NCI-H345 (cell line): ENCODE measurements around the gene ADCK2.
"Not testable (repeated sequence)": the region's sequence is repeated elsewhere in the genome, so short reads cannot be mapped to it uniquely, and the experiment has no call there.

ENCODE experiments used
- DNase-seq: peaks from one replicate; lab custom pipeline; 2025; lab: John Stamatoyannopoulos, UW

ADCK2 gene

DNA sequence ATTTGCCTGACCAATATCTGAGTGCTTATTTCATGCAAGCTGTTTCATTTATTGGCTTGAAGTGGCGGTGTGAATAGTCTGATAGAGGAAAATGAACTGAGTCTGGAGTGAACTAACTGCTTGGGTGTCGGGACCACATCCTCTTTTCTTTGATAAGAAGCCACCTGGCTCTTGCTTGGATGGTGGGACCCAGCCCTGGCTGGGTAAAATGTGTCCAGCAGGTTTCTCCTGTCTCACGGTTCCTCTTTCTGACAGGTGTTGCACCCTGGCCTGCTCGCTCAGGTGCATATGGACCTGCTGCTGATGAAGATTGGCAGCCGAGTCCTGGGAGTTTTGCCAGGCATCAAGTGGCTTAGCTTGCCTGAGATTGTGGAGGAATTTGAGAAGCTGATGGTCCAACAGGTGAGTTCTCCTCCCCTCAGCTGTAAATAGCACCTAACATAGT lies 1.6 kb downstream of the ADCK2 start:
- peak; percentile 42 for DNase-seq

DNA sequence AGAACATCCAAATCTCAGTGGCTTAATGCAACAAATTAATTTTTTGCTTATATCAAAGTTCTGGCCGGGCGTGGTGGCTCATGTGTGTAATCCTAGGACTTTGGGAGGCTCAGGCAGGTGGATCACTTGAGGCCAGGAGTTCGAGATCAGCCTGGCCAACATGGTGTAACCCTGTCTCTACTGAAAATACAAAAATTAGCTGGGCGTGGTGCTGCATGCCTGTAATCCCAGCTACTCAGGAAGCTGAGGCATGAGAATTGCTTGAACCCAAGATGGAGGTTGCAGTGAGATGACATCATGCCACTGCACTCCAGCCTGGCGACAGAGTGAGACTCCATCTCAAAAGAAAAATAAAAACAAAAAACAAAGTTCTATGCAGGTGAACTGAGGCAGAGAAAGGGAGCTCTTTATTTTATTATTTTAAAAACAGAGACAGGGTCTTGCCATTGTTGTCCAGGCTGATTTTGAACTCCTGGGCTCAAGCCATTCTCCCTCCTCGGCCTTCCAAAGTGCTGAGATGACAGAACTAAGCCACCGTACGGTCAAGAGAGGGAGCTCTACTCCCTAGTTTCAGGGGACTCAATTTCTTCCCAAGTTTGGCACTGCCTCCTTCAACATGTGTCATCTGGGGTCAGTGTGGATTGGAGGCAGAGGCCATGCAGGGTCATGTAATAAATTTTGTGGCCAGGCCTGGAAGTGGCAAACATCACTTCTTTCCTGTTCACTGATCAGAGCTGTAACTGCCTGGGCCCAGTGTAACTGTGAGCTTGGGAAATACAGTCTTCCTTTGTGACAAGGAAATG lies 2.4 kb downstream of the ADCK2 start:
- DNase-seq, result no peak

DNA sequence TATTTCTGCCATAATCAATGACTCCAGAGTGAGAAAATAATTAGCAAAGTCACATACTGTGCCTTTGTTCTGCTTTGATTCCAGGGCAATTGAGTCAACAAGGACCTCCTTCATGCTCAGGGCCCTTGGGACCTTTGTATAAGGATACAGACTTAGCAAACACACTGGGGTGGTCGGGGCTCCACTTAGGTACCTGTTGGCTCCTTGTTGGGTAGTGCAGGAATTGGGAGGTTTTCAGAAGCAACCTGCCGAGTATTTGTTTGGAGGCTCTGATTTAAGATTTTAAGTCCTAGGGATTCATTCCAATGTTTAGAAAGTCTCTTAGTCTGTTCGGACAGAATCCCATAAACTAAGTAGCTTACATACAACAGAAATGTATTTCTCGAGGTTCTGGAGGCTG lies 3.0 kb downstream of the ADCK2 start:
- no peak for DNase-seq

DNA sequence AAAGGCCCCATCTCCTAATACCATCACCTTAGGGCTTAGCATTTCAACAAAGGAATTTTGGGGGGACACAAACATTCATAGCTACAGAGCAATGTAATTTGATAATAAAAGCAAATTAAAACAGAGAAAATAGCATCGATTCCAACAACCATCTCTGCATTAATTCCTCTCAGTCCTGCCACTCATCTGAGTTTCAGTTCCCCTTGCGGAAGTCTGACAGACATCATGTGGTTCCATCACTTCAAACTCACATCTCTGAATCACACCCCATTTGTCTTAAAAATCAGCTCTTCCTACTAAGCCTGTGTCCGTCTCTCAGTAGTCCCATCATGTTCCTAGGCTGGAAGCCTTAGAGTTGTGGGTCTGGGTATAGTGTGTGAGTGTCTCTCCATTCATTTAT lies 3.6 kb downstream of the ADCK2 start:
- no peak for DNase-seq

DNA sequence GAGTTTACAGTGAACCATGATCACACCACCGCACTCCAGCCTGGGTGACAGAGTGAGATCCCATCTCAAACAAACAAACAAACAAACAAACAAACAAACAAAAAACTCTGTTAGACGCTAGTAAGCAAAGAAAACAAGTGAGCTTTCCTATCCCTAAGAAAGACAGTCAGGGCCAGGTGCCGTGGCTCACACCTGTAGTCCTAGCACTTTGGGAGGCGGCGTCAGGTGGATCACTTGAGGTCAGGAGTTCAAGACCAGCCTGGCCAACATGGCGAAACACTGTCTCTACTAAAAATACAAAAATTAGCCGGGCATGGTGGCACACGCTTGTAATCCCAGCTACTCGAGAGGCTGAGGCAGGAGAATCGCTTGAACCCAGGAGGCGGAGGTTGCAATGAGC lies 4.2 kb downstream of the ADCK2 start:
- not testable (repeated sequence) for DNase-seq

DNA sequence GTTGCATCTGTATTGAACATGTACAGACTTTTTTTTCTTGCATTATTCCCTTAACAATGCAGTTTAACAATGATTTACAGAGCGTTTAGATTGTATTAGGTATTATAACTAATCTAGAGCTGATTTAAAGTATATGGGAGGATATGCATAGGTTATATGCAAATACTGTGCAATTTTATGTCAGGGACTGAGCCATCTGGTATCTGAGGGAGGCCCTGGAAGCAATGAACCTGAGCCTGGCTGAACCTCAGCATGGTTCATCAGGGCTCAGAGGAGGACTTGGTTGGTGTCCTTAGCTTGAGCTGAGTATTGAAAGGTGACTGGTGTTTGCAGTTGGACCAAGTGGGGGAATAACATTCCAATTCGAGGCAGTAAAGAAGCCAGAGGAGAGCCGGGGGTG lies 4.8 kb downstream of the ADCK2 start:
- no peak for DNase-seq

DNA sequence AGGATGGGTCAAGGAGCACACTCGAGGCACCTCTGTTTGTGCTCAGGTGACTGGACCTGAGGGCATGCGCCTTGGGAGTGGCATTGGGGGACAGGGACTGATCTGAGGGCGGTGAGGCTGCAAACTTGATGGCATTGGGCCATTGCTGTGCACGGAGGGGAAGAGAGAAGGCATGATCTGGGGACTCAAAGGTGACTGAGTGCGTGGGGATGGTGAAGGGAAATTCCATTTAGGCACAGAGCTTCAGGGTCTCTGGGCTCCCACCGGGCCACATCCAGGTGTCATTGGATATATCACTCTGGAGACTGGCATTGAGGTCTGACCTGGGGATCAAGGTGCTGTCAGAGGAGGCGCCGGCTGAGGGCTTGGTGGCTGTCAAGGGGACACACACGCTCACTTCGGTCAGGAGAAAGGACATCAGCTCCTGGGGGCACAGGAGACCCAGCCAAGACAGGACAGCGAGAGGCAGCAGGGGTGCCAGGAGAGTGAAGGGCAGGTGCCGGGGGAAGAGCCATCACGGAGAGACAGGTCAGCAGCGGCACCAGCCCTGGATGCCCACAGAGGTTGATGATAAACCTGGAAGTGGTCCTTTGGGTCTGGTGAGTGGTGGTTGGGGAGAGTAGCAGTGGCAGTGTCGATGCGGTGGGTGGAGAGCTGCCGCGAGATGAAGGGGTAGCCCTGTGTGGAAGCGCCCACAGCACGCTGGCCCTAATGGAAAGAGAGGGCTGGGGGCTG lies 5.5 kb downstream of the ADCK2 start:
- no peak for DNase-seq

DNA sequence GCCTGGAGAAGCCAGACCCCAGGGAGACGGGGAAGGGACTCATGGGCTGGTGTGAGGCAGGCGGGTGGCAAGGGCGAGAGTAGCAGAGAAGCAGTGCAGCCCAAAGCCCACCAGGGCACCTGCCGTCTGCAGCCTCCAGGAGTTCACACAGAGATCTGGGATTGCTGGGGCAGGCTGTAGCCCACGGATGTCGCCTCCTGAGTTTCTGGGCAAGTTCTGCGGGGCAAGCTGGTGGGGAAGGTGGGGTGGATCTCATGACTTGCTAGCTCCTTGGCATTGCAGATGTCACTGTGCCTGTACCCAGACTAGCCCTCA lies 6.0 kb downstream of the ADCK2 start:
- no peak for DNase-seq

DNA sequence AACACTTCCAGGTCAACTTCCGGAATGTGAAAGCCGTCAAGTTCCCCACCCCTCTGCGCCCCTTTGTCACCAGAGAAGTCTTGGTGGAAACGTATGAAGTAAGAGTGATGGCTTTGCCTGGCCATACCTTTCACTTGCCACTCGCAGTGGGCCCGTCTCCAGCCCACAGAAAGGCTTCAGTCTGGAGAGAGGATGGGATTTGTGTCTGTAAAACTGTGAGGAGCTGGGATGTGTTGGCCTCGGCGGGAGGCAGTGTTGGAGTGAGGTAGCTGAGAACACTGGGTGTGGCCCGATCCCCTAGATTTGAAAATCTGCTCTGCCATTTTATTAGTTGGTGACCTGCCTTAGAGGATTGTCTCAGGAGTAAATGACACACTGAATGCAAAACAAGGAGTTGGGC lies 6.4 kb downstream of the ADCK2 start:
- no peak for DNase-seq

DNA sequence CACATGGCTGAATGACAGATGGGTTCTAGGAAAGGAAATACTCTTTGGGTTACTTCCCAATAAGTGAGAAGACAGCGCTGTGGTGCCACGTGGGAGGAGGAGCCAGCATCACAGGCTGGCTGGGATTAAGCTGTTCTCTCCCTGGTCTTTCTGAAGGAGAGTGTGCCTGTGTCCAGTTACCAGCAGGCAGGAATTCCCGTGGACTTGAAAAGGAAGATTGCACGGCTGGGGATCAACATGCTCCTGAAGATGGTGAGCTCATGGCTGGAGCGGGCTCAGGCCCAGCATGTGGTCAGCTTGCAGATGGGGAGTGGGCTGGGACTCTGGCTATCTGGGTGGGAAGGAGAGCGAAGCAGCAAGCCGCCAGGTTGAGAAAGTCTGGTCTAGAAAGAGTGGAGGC lies 8.1 kb downstream of the ADCK2 start:
- DNase-seq, result no peak

DNA sequence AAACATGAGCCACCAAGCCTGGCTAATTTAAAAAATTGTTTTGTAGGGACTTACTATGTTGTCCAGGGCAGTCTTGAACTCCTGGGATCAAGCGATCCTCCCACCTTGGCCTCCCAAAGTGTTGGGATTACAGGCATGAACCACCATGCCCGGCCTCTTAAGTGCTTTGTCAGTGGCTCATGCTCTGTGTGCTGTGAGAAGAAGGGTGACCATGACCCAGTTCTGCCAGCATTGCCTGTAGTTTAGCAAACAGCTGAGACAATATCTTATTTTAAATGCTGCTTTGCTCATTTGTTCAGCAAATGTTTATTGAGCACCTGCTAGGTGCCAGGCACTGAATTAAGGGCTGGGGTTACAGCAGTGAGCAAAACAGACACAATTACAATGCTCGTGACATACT lies 9.0 kb downstream of the ADCK2 start:
- DNase-seq, result no peak

DNA sequence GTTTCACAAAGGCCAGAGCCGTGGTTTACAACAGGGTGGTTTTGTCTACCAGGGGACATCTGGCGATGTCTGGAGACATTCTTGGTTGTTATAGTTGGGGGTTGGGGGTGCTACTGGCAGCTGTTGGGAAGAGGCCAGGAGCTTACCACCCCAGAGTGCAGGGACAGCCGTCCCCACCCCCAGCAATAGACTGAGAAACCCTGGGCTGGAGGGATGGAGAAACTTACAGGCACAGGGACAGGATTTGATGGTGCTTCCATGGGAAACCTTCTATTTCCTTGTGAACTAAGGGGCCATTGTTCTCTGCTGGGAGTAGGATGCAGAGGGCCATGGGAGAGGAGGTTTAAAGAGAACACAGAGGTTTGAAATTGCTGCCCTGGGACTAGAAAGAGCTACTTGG lies 10.9 kb downstream of the ADCK2 start:
- no peak for DNase-seq

DNA sequence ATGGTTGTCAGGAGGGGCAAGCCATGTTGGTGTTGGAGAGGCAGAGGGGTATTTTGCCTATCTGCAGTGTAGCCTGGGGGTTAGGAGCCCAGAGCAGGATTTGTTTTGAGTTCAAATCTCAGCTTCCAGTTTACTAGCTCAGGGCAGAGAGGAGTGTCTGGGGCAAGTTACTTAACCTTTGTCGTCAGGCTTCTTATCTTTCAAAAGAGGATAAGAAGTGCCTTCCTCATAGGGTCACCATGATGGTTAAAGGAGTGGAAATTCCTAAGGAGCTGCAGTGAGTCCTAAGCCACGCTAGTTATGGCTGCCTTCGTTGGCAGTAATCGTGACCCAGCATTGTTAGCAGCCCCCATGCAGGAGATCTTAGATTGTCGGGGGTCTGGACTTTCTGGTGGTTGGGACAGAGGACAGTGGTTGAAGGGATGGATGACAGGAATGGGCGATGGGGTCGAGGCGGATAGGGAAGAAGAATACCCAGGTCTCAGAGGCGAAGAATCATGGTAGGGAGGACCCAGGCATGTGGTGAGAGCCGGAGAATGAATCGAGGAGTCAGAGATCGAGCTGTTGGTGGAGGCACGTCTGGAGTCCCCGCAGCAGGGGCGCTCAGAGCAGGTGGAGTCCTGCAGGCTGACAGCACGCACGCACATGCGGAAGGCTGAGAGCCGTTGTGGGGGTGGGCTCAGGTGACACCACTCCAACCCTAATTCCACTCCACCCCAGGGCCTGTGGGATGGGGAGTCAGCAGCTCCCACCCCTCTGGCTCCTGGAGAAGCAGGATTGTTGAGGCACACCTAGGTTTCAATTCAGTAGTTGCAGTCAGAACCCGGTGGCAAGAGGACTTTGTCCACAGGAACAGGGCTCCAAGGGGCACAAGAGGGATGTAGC lies 11.6 kb downstream of the ADCK2 start:
- DNase-seq, result no peak

DNA sequence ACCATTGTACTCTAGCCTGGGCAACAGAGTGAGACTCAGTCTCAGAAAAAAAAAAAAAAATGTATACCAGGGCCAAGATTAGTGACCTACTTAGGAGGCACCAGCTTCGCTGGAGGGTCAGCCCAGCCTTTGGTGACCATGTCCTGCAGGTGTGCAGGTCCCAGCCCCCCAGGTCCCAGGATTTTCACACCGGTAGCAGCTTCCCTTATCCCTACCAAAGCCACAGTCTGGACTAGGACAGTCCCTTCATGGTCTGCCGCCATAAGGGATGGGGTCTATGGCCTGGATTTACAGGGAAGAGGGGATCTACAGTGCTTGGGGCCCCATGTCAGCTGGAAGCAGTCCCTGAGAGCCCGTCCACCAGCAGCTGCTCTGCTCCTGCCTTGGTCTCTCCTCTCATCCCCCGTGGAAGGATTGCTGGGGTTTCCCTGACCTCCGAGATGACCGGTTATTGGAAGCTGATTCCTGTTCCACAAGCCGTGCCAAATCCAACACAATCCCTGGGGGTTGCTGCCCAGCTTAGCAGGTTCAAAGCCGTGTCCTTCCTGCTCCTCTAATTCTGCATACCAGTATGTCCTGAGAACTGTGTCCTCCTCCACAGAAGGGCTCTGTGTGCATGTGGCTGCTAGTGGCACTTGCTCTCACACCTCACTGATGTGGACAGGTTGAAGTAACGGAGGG lies 12.8 kb downstream of the ADCK2 start:
- no peak for DNase-seq

DNA sequence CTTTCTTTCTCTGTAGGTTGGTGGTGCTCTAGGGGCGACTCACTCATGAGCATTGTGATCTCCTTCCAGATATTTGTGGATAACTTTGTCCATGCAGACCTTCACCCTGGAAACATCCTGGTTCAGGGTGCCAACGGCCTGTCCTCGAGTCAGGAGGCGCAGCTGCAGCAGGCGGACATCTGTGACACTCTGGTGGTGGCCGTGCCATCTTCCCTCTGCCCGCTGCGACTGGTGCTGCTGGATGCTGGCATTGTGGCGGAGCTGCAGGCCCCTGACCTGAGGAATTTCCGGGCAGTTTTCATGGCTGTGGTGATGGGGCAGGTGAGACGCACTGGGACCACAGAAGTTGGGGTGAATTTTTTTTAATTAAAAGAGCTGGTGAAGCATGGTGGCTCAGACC lies 14.2 kb downstream of the ADCK2 start:
- DNase-seq, result no peak

DNA sequence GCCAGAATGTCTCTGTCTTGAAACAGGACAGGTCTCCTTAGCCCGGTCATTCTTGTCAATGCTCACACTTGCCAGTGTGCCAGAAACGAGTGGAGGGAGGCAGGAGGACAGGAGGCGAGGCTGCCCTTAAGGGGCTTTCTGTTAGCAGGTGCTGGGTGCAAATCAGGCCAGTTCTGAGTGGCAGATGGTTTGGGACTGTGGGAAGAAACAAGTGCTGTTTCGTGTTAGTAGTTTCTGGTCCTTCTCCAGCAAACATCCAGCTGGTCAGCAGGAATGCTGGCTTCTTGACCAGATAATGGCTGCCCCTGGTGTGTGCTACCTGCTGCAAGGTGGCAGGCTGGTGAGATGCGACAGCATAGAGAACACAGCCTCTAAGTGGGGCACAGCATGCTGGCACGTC lies 15.6 kb downstream of the ADCK2 start:
- DNase-seq, result no peak

DNA sequence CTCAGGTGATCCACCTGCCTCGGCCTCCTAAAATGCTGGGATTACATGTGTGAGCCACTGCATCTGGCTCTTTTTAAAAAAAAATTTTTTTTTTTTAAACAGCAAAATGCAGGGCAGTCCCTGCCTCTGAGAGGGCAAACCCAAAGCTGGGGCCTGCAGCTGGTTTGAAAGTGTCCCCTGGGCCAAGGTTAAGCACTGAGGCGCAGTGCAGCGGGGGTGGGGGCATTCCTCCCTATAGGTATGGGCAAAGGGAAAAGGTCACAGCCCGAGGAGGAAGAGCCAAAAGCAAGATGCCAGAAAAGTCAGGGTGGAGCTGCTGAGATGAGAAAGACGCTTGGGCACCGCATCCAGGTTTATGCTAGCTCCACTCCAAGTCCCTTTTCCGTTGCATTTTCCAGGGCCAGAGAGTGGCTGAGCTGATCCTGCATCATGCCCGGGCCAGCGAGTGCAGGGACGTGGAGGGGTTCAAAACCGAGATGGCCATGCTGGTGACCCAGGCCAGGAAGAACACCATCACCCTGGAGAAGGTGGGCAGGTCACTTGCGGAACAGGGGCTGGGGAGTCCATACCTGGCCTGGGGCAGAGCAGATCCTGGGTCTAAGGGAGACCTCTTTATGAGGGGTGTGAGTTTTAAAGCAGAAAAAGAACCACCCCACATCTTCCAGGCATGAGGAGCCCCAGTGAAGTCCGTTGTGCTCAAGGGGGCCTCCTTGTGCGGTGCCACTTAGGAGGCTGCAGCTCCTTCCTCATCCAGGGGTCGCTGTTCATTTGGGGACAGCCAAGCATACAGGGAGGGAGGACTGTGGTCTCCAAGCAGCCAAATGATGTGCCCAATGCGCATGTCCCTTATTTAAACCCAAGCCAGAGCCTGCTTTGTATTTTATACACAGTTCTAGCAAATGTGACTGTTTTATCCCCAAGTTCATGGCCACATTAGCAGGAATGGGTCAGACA lies 16.7 kb downstream of the ADCK2 start:
- no peak for DNase-seq

DNA sequence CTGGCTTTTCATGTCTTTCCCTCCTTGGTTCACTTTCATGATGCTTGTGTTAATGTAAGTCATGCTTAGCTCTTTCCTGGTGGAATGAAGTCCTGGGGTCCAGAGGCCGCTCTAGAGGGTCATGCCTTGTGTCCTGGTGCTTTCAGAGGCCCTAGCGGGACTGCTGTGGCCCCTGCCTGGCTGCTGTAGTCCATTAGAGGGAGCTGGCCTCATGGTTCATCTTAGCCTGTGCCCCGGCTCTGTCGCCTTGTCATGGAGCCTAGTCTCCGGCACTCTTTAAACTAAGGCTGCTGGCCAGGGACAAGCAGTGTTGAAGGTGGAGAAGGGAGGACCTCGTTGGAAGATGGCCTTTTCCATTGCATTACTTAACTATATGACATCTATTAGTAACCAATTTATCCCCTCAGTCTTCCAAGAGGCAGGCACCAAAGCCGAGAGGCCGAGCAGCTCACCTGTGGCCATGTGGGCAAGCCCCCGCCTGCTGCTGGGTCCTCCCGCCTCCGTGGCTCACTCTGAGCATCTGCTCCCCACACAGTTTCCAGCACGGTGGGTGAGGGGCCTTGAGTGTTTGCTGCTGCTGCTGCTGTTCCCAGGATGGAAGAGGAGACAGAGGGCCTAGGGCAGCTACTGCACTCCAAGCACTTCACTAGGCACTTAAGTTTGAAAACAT lies 18.8 kb downstream of the ADCK2 start:
- DNase-seq, result no peak

DNA sequence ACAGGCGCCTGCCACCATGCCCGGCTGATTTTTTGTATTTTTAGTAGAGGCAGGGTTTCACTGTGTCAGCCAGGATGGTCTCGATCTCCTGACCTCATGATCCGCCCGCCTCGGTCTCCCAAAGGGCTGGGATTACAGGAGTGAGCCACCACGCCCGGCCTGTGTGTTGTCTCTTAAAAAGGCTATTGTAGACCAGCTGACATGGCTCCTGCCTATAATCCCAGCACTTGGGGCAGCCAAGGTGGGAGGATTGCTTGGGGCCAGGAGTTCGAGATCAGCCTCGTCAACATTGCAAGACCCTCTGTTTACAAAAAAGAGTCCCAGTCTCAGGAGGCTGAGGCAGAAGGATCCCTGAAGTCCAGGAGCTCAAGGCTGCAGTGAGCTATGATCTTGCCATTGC lies 21.1 kb downstream of the ADCK2 start:
- not testable (repeated sequence) for DNase-seq

DNA sequence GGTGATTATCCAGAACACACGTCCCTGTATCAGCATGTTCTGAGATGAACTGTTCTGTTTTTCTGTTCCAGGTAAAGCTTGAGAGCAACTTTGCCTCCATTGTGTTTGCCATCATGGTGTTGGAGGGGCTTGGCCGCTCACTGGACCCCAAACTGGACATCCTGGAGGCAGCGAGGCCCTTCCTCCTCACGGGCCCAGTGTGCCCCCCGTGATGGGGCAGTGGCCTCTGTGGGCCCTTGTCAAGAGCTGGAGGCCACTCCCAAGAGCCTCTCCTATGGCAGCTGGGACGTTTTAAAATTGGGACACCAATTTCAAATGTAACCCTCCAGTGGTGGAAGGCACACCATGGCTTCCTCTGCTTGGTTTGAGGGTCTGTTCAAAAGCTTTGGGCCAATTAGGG lies 21.8 kb downstream of the ADCK2 start:
- no peak for DNase-seq

DNA sequence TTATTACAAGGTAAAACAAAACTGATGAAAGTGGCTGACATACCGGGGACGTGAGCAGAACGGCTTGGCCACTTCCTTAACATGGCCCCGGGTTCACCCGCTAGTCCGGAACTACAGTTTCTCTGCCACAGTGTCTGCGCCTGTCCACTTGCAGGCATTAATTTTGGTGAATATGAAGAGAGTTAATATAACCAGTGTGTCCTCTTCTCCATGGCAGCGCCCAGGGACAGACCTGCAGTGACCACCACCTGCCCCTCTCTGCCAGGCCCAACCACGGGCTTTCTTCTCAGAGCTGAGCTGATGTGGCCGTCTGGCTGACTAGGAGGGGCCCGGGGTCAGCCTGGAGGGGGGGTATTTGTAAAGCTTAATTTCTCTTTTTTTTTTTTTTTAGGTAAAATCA lies 22.6 kb downstream of the ADCK2 start:
- no peak for DNase-seq
